ENCODE measurements around the gene PHOSPHO1.

Gene PHOSPHO1

GRCh38 chr17:49241692-49242397, 11.3 kb upstream of the PHOSPHO1 start:
- DNase-seq, result no peak

GRCh38 chr17:49241040-49241439, 10.5 kb upstream of the PHOSPHO1 start:
- no peak for DNase-seq

GRCh38 chr17:49240619-49241018, 10.0 kb upstream of the PHOSPHO1 start:
- no peak for DNase-seq

- no peak for DNase-seq
Observed at GRCh38 chr17:49239963-49240362, 9.4 kb upstream of the PHOSPHO1 start.

GRCh38 chr17:49235896-49236295, 5.3 kb upstream of the PHOSPHO1 start:
- DNase-seq, result no peak

GRCh38 chr17:49234509-49235080, 4.0 kb upstream of the PHOSPHO1 start:
- DNase-seq, result no peak

- no peak for DNase-seq
Observed at GRCh38 chr17:49231563-49231894, 942 bp upstream of the PHOSPHO1 start.

GRCh38 chr17:49229805-49230600, 584 bp downstream of the PHOSPHO1 start:
- no peak for DNase-seq

- DNase-seq, result no peak
Observed at GRCh38 chr17:49229076-49229804, 1.3 kb downstream of the PHOSPHO1 start.

- peak; percentile 79 for DNase-seq
Observed at GRCh38 chr17:49227436-49228261, 2.9 kb downstream of the PHOSPHO1 start.

GRCh38 chr17:49226771-49227435, 3.7 kb downstream of the PHOSPHO1 start:
- no peak for DNase-seq

GRCh38 chr17:49225554-49226236, 4.9 kb downstream of the PHOSPHO1 start:
- DNase-seq, result no peak

- DNase-seq, result no peak
Observed at GRCh38 chr17:49224997-49225337, 5.6 kb downstream of the PHOSPHO1 start.

GRCh38 chr17:49224198-49224996, 6.2 kb downstream of the PHOSPHO1 start:
- no peak for DNase-seq

- no peak for DNase-seq
Observed at GRCh38 chr17:49223517-49224197, 6.9 kb downstream of the PHOSPHO1 start.

GRCh38 chr17:49223168-49223516, 7.4 kb downstream of the PHOSPHO1 start:
- no peak for DNase-seq

GRCh38 chr17:49219987-49220386, 10.6 kb downstream of the PHOSPHO1 start:
- DNase-seq, result no peak

GRCh38 chr17:49218941-49219913, 11.4 kb downstream of the PHOSPHO1 start:
- peak; percentile 58 for DNase-seq

Measured in KG1 (cell line).